ENCODE data around the gene EYS. TPM values are rescaled to one million over a fixed set of nuclear protein-coding genes. Genes with fewer than 3 reads are reported as not detected.

The EYS gene
- total RNA-seq, 1 experiment from 2014 or later, result not detected

- no peaks in the 10 kb centered on the region for H3K4me1 ChIP-seq (ENCODE audit: control insufficient read depth in 1 of 2, insufficient read depth in 2 of 2, low read length in 2 of 2)
- TF ChIP-seq, protein P1, sequence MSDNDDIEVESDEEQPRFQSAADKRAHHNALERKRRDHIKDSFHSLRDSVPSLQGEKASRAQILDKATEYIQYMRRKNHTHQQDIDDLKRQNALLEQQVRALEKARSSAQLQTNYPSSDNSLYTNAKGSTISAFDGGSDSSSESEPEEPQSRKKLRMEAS (IDR thresholded peaks at IDR 0.05), result no peak
- TF ChIP-seq RAD21 (IDR thresholded peaks at IDR 0.05; ENCODE audit: low read depth), result no peak
- no peak for TF ChIP-seq EGR1 (IDR thresholded peaks at IDR 0.05; ENCODE audit: low read depth)
- TF ChIP-seq, protein P2, sequence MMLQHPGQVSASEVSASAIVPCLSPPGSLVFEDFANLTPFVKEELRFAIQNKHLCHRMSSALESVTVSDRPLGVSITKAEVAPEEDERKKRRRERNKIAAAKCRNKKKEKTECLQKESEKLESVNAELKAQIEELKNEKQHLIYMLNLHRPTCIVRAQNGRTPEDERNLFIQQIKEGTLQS (IDR thresholded peaks at IDR 0.05), result no peak
- TF ChIP-seq SIN3A (IDR thresholded peaks at IDR 0.05; ENCODE audit: low read depth), result no peak
- TF ChIP-seq ZNF274 (IDR thresholded peaks at IDR 0.05; ENCODE audit: low read depth, low read length), result no peak
- TF ChIP-seq TCF7L2 (IDR thresholded peaks at IDR 0.05; ENCODE audit: borderline replicate concordance, extremely low read depth, insufficient read depth, insufficient read length), result no peak
- TF ChIP-seq JUND (IDR thresholded peaks at IDR 0.05), result no peak
- no peak for TF ChIP-seq EZH2 (IDR thresholded peaks at IDR 0.05)
- TF ChIP-seq CEBPB (IDR thresholded peaks at IDR 0.05; ENCODE audit: low read depth), result no peak
- no peak for TF ChIP-seq EZH2phosphoT487 (IDR thresholded peaks at IDR 0.05; ENCODE audit: borderline replicate concordance)
- no peak for TF ChIP-seq CBX3 (IDR thresholded peaks at IDR 0.05; ENCODE audit: low read depth)
- TF ChIP-seq SP1 (IDR thresholded peaks at IDR 0.05; ENCODE audit: low read depth), result no peak
- TF ChIP-seq ZBTB33 (IDR thresholded peaks at IDR 0.05; ENCODE audit: extremely low read depth, insufficient replicate concordance, low read length), result no peak
- no peaks in the 10 kb centered on the region for H3K27me3 ChIP-seq (ENCODE audit: insufficient read depth, low read length)
- intact Hi-C loops (cut with micrococcal nuclease), result no loop called here
- H2AFZ ChIP-seq (ENCODE audit: low read depth, low read length, poor library complexity, severe bottlenecking), result no peak overlapping the region
- H3K4me2 ChIP-seq (ENCODE audit: low read length), result no peak overlapping the region
- H3K27ac ChIP-seq (ENCODE audit: low read depth, low read length), result no peak overlapping the region
- ChIA-PET CTCF (no interaction called here), POLR2A (no interaction called here), RAD21 (ENCODE audit: low non-redundant PET in 1 of 2, low total read pairs in 2 of 2, uncharacterized antibody in 2 of 2, unreplicated experiment in 2 of 2) (no interaction called here)
- no peak overlapping the region for H3K9ac ChIP-seq (ENCODE audit: low read length)
- DNase-seq (ENCODE audit: low read depth, low spot score), result no peak
- H3K36me3 ChIP-seq (ENCODE audit: control insufficient read depth in 1 of 2, insufficient read depth in 2 of 2, low read length in 2 of 2), result no peaks in the 10 kb centered on the region
- H3K4me3 ChIP-seq (replicated peaks in 1 of 2; ENCODE audit: low read depth in 1 of 2, low read length in 2 of 2), result no peak overlapping the region
- no peaks in the 10 kb centered on the region for H4K20me1 ChIP-seq (ENCODE audit: insufficient read depth)
- no TSS peak for BruUV-seq (replicated peaks)
- no peaks in the 10 kb centered on the region for H3K79me2 ChIP-seq (ENCODE audit: insufficient read depth, low read length)
- peaks cover 7 to 10% of the 10 kb centered on the region in 2 experiments; a peak in 2 of 4 replicates for H3K9me3 ChIP-seq (ENCODE audit: control insufficient read depth in 1 of 2, insufficient read depth in 1 of 2, low read depth in 1 of 2, low read length in 2 of 2)
- no peak for ATAC-seq
- no peaks in the 10 kb centered on the region for H3K9me2 ChIP-seq (ENCODE audit: insufficient read depth)
These were observed 454.0 kb downstream of the EYS start for GRCh38 chr6:65253041-65253440.
